GM12878 (cell line): ENCODE data around the gene COL8A2. TPM values are rescaled to one million over a fixed set of nuclear protein-coding genes. Genes with fewer than 3 reads are reported as not detected.

Source experiments
- ATAC-seq: fragments of 200-7000 bp; cut with Tn5 transposase; 3 replicates; pipeline ENCODE4 v1.9.1; 2020; ENCODE audit warnings: mild to moderate bottlenecking, moderate library complexity
- BruUV-seq: library from RNA; stranded (reverse); fragments of 400-500 nt; replicated peaks from 2 replicates; lab custom pipeline; 2021; lab: Mats Ljungman, UMichigan
- CTCF ChIA-PET: fragments of 300-600 bp; sonication (Branson Sonifier 250); formaldehyde crosslinking; extraction: SDS; loops from one replicate; lab custom pipeline; 2021; ENCODE audit warnings: inconsistent platforms; lab: Yijun Ruan, JAX
- POLR2A ChIA-PET: fragments of 350-600 bp; formaldehyde crosslinking; extraction: SDS; loops from one replicate; lab custom pipeline; 2021; ENCODE audit warnings: inconsistent platforms; lab: Charles Lee
- RAD21 ChIA-PET: fragments of 300-600 bp; sonication (Branson Sonifier 250); formaldehyde crosslinking; loops from one replicate; lab custom pipeline; 2023; ENCODE audit warnings: antibody characterized with exemption; ENCODE audit not compliant: unreplicated experiment; lab: Charles Lee
- SMC1A ChIA-PET: fragments of 300-600 bp; sonication (Branson Sonifier 250); formaldehyde crosslinking; loops from one replicate; lab custom pipeline; 2023; ENCODE audit not compliant: unreplicated experiment, uncharacterized antibody; lab: Charles Lee
- DNase-seq: peaks from one replicate; pipeline ENCODE4 v3.0.0-alpha.2; 2011; ENCODE audit warnings: low read depth, low spot score
- FAIRE-seq: peaks from 3 replicates; lab custom pipeline; 2011; peaks lifted over from hg19 to GRCh38; lab: Jason Lieb, UNC
- H2AFZ ChIP-seq: 2 replicates; pipeline ENCODE4 v1.6.0; 2011; ENCODE audit warnings: low read depth, low read length, control low read depth; ENCODE audit not compliant: control insufficient read depth
- H3K27ac ChIP-seq: 2 replicates; pipeline ENCODE4 v1.5.1; 2011; ENCODE audit warnings: control low read depth; ENCODE audit not compliant: control insufficient read depth, insufficient read depth
- H3K27me3 ChIP-seq, 2 experiments: replicated peaks in 1 of 2; 2 replicates each; pipeline versions ENCODE4 v1.6.0 to v1.6.1; 2011; ENCODE audit warnings: low read length in 1 of 2; ENCODE audit not compliant: control insufficient read depth in 2 of 2, insufficient read depth in 2 of 2
- H3K36me3 ChIP-seq, 2 experiments: 2 replicates each; pipeline ENCODE4 v1.5.1; 2011; ENCODE audit warnings: low read length in 1 of 2; ENCODE audit not compliant: control insufficient read depth in 2 of 2, insufficient read depth in 2 of 2
- H3K4me1 ChIP-seq: 2 replicates; pipeline ENCODE4 v1.6.1; 2011; ENCODE audit warnings: mild to moderate bottlenecking, low read length, moderate library complexity, mixed read lengths; ENCODE audit not compliant: control insufficient read depth, insufficient read depth
- H3K4me2 ChIP-seq: 2 replicates; pipeline ENCODE4 v1.6.0; 2011; ENCODE audit warnings: control low read depth; ENCODE audit not compliant: control insufficient read depth, insufficient read depth
- H3K4me3 ChIP-seq: fragments of 200-600 bp; sonication (generic); 2 replicates; pipeline ENCODE4 v1.5.1; 2016
- H3K79me2 ChIP-seq: 2 replicates; pipeline ENCODE4 v1.6.0; 2011; ENCODE audit warnings: low read length; ENCODE audit not compliant: control insufficient read depth, insufficient read depth
- H3K9ac ChIP-seq: 2 replicates; pipeline ENCODE4 v1.8.0; 2011; ENCODE audit warnings: low read length, control low read depth, mixed read lengths; ENCODE audit not compliant: control insufficient read depth, insufficient read depth
- H3K9me3 ChIP-seq: replicated peaks from 3 replicates; pipeline ENCODE4 v1.5.1; 2011; ENCODE audit warnings: mild to moderate bottlenecking, low read length; ENCODE audit not compliant: control insufficient read depth, insufficient read depth
- H4K20me1 ChIP-seq: 2 replicates; pipeline ENCODE4 v1.6.0; 2011; ENCODE audit not compliant: control insufficient read depth, insufficient read depth
- BCL3 ChIP-seq: IDR thresholded peaks from 2 replicates; pipeline ENCODE4 v1.6.1; 2011; ENCODE audit warnings: borderline replicate concordance, low read depth, mild to moderate bottlenecking, moderate library complexity, low read length; ENCODE audit not compliant: insufficient read depth, poor library complexity, severe bottlenecking
- BMI1 ChIP-seq: fragments of 450-650 bp; IDR thresholded peaks from 2 replicates; pipeline ENCODE4 v1.6.1; 2016; ENCODE audit warnings: mild to moderate bottlenecking, moderate library complexity, borderline replicate concordance
- CBX3 ChIP-seq: fragments of 200-600 bp; sonication (generic); IDR thresholded peaks from 2 replicates; pipeline ENCODE4 v1.6.1; 2016; ENCODE audit warnings: low read depth, borderline replicate concordance
- CHD2 ChIP-seq: IDR thresholded peaks from 2 replicates; pipeline ENCODE4 v1.6.1; 2011; ENCODE audit warnings: low read depth, low read length, improper control_type of control experiment, borderline replicate concordance
- E4F1 ChIP-seq: fragments of 450-650 bp; IDR thresholded peaks from 2 replicates; pipeline ENCODE4 v1.6.1; 2018; ENCODE audit warnings: borderline replicate concordance, mild to moderate bottlenecking; ENCODE audit not compliant: partially characterized antibody
- RELA ChIP-seq: fragments of 450-650 bp; IDR thresholded peaks from 2 replicates; pipeline ENCODE4 v1.8.0; 2014; ENCODE audit warnings: borderline replicate concordance; ENCODE audit not compliant: partially characterized antibody
- SIN3A ChIP-seq: IDR thresholded peaks from 2 replicates; pipeline ENCODE4 v1.6.1; 2012; ENCODE audit warnings: low read depth, low read length, improper control_type of control experiment
- SREBF2 ChIP-seq: IDR thresholded peaks from 2 replicates; pipeline ENCODE4 v1.6.1; 2012; ENCODE audit warnings: mild to moderate bottlenecking, low read length
- WGBS: methylation state at CpG from one replicate; pipeline ENCODE4 v1.1.6; 2016; ENCODE audit warnings: low lambda C conversion rate; ENCODE audit not compliant: insufficient replicate concordance, insufficient coverage; ENCODE audit errors: missing lambda C conversion rate; 5-methylcytosine and 5-hydroxymethylcytosine counted together
- in situ Hi-C: fragments of 300-500 bp; cut with MboI; formaldehyde crosslinking; loops from 9 replicates; pipeline ENCODE4 v1.14.3; 2018; ENCODE audit warnings: mixed read lengths
- intact Hi-C: fragments of 100-400 bp; cut with micrococcal nuclease; formaldehyde crosslinking; loops from one replicate; pipeline ENCODE4 v1.14.2; 2022; ENCODE audit not compliant: unreplicated experiment
- polyA plus RNA-seq, 11 experiments: library from polyadenylated mRNA; depleted of rRNA in 4 of 11; unstranded in 6 of 11; stranded (reverse) in 5 of 11; fragments of >200 nt; fragmentation: Nextera tagmentation in 4 of 11; fragmentation: Illumina TruSeq in 1 of 11; extraction: Ambion mirVana in 4 of 11; extraction: Trizol in 1 of 11; gene quantifications; 1 replicate in 1 of 11; 2 replicates in 10 of 11; pipeline versions ENCODE4 v1.2.1 to v1.2.3, GENCODE V29; 2011 to 2016; ENCODE audit warnings: inconsistent platforms in 2 of 11, missing spikeins in 2 of 11, low read depth in 1 of 11
- total RNA-seq, 4 experiments: library from RNA; depleted of rRNA in 3 of 4; stranded (reverse); fragments of >200 nt in 3 of 4; fragmentation: Illumina TruSeq in 1 of 4; extraction: Trizol in 1 of 4; gene quantifications; 2 replicates each; pipeline versions ENCODE4 v1.2.1 to v1.2.3, GENCODE V29; 2013 to 2021

COL8A2 gene
- total and polyA plus RNA-seq, 10 of the 15 experiments (the other 5 are each of a cell fraction or from before 2014, with no cell fraction given): 0.01 TPM; not detected in 9

DNA sequence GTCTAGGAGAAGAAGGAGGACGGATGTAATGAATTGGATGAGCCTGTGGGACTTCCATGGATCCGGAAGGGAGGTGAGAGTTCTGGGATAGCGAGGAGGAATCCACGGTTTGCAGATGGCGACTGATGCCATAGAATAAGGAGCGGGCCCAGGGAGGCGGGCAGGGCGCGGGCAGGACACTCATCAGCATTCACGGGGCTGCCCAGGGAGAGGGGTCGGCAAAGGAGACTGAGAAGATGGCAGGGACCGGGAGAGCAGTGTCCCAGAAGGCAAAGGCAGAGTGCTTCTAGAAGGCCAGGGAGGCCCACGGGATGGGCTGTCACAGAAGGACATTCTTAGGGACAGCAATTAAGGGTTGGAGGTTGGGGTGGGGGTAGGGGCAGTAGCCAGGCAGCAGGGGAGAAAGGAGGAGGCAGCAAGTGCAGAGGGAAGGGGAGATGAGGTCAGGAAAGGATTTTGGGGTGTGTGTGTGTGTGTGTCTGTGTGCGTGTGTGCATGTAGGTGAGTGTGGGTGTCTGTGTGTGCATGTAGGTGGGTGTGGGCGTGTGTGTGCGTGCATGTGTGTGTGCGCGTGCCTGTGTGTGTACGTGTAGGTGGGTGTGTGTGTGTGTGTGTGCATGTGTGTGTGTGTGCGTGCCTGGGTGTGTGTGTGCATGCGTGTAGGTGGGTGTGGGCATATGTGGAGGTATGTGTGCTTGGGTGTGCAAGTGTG lies 1.1 kb upstream of the COL8A2 start:
- peaks cover 11% of the 10 kb centered on the region for H3K4me1 ChIP-seq
- no peak for ATAC-seq
- H3K4me2 ChIP-seq: no peak overlapping the region
- no peaks in the 10 kb centered on the region for H3K36me3 ChIP-seq
- H3K27me3 ChIP-seq: peaks cover 4 to 11% of the 10 kb centered on the region in 2 experiments; a peak in 3 of 4 replicates
- intact Hi-C loops (no loop called here), in situ Hi-C loops (no loop called here)
- no peaks in the 10 kb centered on the region for H3K9me3 ChIP-seq
- ChIA-PET POLR2A (interaction anchor here (0.6 kb wide), 1 partner anchor 1348 kb away, joined by 3 read pairs; no protein-coding TSS in a partner anchor), SMC1A (no interaction called here), CTCF (no interaction called here)
- no peak for DNase-seq
- H3K9ac ChIP-seq: no peak overlapping the region
- FAIRE-seq: no peak
- H2AFZ ChIP-seq: no peak overlapping the region
- WGBS: 74% methylated on average over 21 of the region's 21 CpGs
- no peaks in the 10 kb centered on the region for H3K79me2 ChIP-seq
- no peak overlapping the region for H3K4me3 ChIP-seq
- no TSS peak for BruUV-seq
- TF ChIP-seq CBX3: no peak
- no peak for TF ChIP-seq CHD2
- TF ChIP-seq E4F1: no peak
- no peak for TF ChIP-seq RELA
- peak; percentile 81 for TF ChIP-seq BCL3
- no peak for TF ChIP-seq SREBF2
- no peak for TF ChIP-seq BMI1
- no peak for TF ChIP-seq SIN3A
- TF ChIP-seq, all 136 proteins: peak for 1
- RAD21 ChIA-PET: no interaction called here
- H3K27ac ChIP-seq: no peak overlapping the region
- no peaks in the 10 kb centered on the region; the same call in 1 of the 2 replicates for H4K20me1 ChIP-seq
